GM12873 (cell line): Measurements from ENCODE around the gene PRKCB.

ENCODE experiments used
- CTCF ChIP-seq: IDR thresholded peaks from 2 replicates; pipeline ENCODE4 v1.5.1; 2012; ENCODE audit warnings: low read depth, mild to moderate bottlenecking, moderate library complexity, low read length, control low read depth; ENCODE audit not compliant: insufficient read depth; ENCODE audit errors: missing control alignments

The PRKCB gene

GRCh38 chr16:23900480-23901177, 64.8 kb downstream of the PRKCB start:
- no peak for TF ChIP-seq CTCF

GRCh38 chr16:23901178-23902033, 65.6 kb downstream of the PRKCB start:
- TF ChIP-seq CTCF = no peak

- no peak for TF ChIP-seq CTCF
Measured at GRCh38 chr16:23902034-23902747, 66.4 kb downstream of the PRKCB start.

GRCh38 chr16:23902748-23903414, 67.1 kb downstream of the PRKCB start:
- no peak for TF ChIP-seq CTCF

GRCh38 chr16:23905027-23905426, 69.2 kb downstream of the PRKCB start:
- TF ChIP-seq CTCF = no peak

- TF ChIP-seq CTCF = no peak
Measured at GRCh38 chr16:23907457-23907902, 71.7 kb downstream of the PRKCB start.

GRCh38 chr16:23907903-23908302, 72.1 kb downstream of the PRKCB start:
- TF ChIP-seq CTCF = no peak
